T-cell (primary cell): Measurements from ENCODE around the gene LRP1-AS. TPM values are rescaled to one million over a fixed set of nuclear protein-coding genes. Genes with fewer than 3 reads are reported as not detected.

Source experiments
- ATAC-seq, 4 experiments: fragments of 200-7000 bp in 3 of 4; fragments of 150-1000 bp in 1 of 4; cut with Tn5 transposase; replicated peaks in 1 of 4; 1 replicate in 3 of 4; 2 replicates in 1 of 4; pipeline ENCODE4 v1.10.0; 2021; ENCODE audit warnings: moderate library complexity in 3 of 4, mild to moderate bottlenecking in 2 of 4, moderate number of reproducible peaks in 1 of 4
- CTCF ChIA-PET, 2 donors: fragments of 300-600 bp; sonication (Branson Sonifier 250); formaldehyde crosslinking; loops; one replicate each; lab custom pipeline; 2022; ENCODE audit warnings: antibody characterized with exemption in 2 of 2; lab: Charles Lee
- POLR2A ChIA-PET, 2 donors: fragments of 300-600 bp; sonication (Branson Sonifier 250); formaldehyde crosslinking; loops; one replicate each; lab custom pipeline; 2022; ENCODE audit warnings: antibody characterized with exemption in 2 of 2; lab: Charles Lee
- DNase-seq, 35 experiments: peaks; one replicate each; pipeline versions ENCODE4 v3.0.0 to v3.0.0-alpha.2; 2013 to 2023
- H3K27ac ChIP-seq: one replicate; pipeline ENCODE4 v1.5.1; 2013; ENCODE audit warnings: low read length
- H3K27me3 ChIP-seq, 2 experiments: replicated peaks in 1 of 2; 1 replicate in 1 of 2; 2 replicates in 1 of 2; pipeline versions ENCODE4 v1.6.1 to v1.7.0; 2013; ENCODE audit warnings: low read length in 1 of 2, mixed read lengths in 1 of 2; ENCODE audit not compliant: control insufficient read depth in 2 of 2, insufficient read depth in 2 of 2; ENCODE audit errors: extremely low read depth in 1 of 2
- H3K36me3 ChIP-seq, 2 donors: 1 replicate in 1 of 2; 2 replicates in 1 of 2; pipeline versions ENCODE4 v1.6.1 to v1.7.0; 2013; ENCODE audit warnings: low read length in 1 of 2; ENCODE audit not compliant: control insufficient read depth in 2 of 2, insufficient read depth in 1 of 2; ENCODE audit errors: extremely low read depth in 1 of 2
- H3K4me1 ChIP-seq, 2 experiments: 1 replicate in 1 of 2; 2 replicates in 1 of 2; pipeline versions ENCODE4 v1.6.1 to v1.7.0; 2013; ENCODE audit warnings: low read length in 2 of 2, mixed read lengths in 1 of 2; ENCODE audit not compliant: insufficient read depth in 2 of 2, control insufficient read depth in 1 of 2; ENCODE audit errors: extremely low read depth in 1 of 2
- H3K4me3 ChIP-seq, 2 donors: 1 replicate in 1 of 2; 2 replicates in 1 of 2; pipeline versions ENCODE4 v1.5.1 to v1.7.0; 2013; ENCODE audit warnings: mild to moderate bottlenecking in 2 of 2, low read length in 1 of 2, moderate library complexity in 1 of 2; ENCODE audit not compliant: control insufficient read depth in 1 of 2; ENCODE audit errors: extremely low read depth in 1 of 2
- H3K9me3 ChIP-seq: 2 replicates; pipeline ENCODE4 v1.7.0; 2013
- H3K27ac Mint-ChIP-seq, 2 donors: one replicate each; pipeline ENCODE4 v1.8.0; 2020 to 2021; ENCODE audit warnings: mild to moderate bottlenecking in 2 of 2, mixed read lengths in 2 of 2
- H3K27me3 Mint-ChIP-seq, 2 donors: one replicate each; pipeline ENCODE4 v1.8.0; 2021 to 2022; ENCODE audit warnings: mixed read lengths in 2 of 2
- H3K36me3 Mint-ChIP-seq: one replicate; pipeline ENCODE4 v1.8.0; 2021; ENCODE audit warnings: mixed read lengths
- H3K4me1 Mint-ChIP-seq, 3 donors: one replicate each; pipeline ENCODE4 v1.8.0; 2020 to 2022; ENCODE audit warnings: mixed read lengths in 3 of 3, mild to moderate bottlenecking in 1 of 3
- H3K4me3 Mint-ChIP-seq, 3 donors: one replicate each; pipeline ENCODE4 v1.8.0; 2020 to 2022; ENCODE audit warnings: mild to moderate bottlenecking in 3 of 3, mixed read lengths in 3 of 3, moderate library complexity in 3 of 3
- H3K9me3 Mint-ChIP-seq, 3 donors: one replicate each; pipeline ENCODE4 v1.8.0; 2020 to 2022; ENCODE audit warnings: mixed read lengths in 3 of 3
- WGBS: methylation state at CpG from one replicate; pipeline ENCODE4 v1.1.5; 2013; ENCODE audit warnings: missing lambda C conversion rate; ENCODE audit not compliant: insufficient coverage; 5-methylcytosine and 5-hydroxymethylcytosine counted together
- total RNA-seq, 35 experiments: library from RNA in 6 of 35; stranded (reverse) in 6 of 35; fragments of 120-200 nt in 1 of 35; gene quantifications; one replicate each; pipeline versions ENCODE4 v1.2.1 to v1.2.4 and lab custom pipeline; 2013 to 2026

LRP1-AS gene
- total RNA-seq, 5 donors from 2014 or later (not counting 1 experiment from before 2014, with no cell fraction given), result not detected

- DNase-seq (no peak), ATAC-seq (no peak)
- H3K4me1 ChIP-seq, result no peaks in the 10 kb centered on the region
- H3K4me3 ChIP-seq, result no peak overlapping the region
- Mint-ChIP-seq H3K27ac (no peak overlapping the region), H3K4me1 (no peaks in the 10 kb centered on the region), H3K9me3 (no peaks in the 10 kb centered on the region), H3K36me3 (peaks cover 11% of the 10 kb centered on the region), H3K27me3 (no peaks in the 10 kb centered on the region), H3K4me3 (no peak overlapping the region)
- no peaks in the 10 kb centered on the region for H3K9me3 ChIP-seq
- H3K27me3 ChIP-seq, result peaks cover 0 to 3% of the 10 kb centered on the region in 2 experiments
- ChIA-PET CTCF (interaction anchor here (0.5 to 0.7 kb wide), 2 partner anchors 9 to 101 kb away, joined by 4 to 9 read pairs; no protein-coding TSS in a partner anchor), POLR2A (no interaction called here)
- WGBS, result 72% methylated on average over 6 of the region's 13 CpGs
- no peaks in the 10 kb centered on the region for H3K36me3 ChIP-seq
- no peak overlapping the region for H3K27ac ChIP-seq
Measured at GRCh38 chr12:57149245-57149900, 2.0 kb upstream of the LRP1-AS start.

GRCh38 chr12:57148469-57149244 lies 1.2 kb upstream of the LRP1-AS start:
- Histone ChIP-seq H3K9me3 (no peaks in the 10 kb centered on the region), H3K4me3 (no peak overlapping the region), H3K4me1 (peaks cover 0 to under 1% of the 10 kb centered on the region in 2 experiments), H3K27me3 (peaks cover 0 to 4% of the 10 kb centered on the region in 2 experiments), H3K36me3 (no peaks in the 10 kb centered on the region), H3K27ac (no peak overlapping the region)
- no peak for ATAC-seq
- POLR2A ChIA-PET, result no interaction called here
- no peaks in the 10 kb centered on the region for H3K27me3 Mint-ChIP-seq
- no peak overlapping the region for H3K4me3 Mint-ChIP-seq
- H3K9me3 Mint-ChIP-seq, result no peaks in the 10 kb centered on the region
- no peak for DNase-seq
- H3K36me3 Mint-ChIP-seq, result peaks cover 11% of the 10 kb centered on the region
- H3K27ac Mint-ChIP-seq, result no peak overlapping the region
- CTCF ChIA-PET, result interaction anchor here in 1 of 2 donors (0.5 kb wide), 1 partner anchor 102 kb away, joined by 9 read pairs; no protein-coding TSS in a partner anchor
- peaks cover 0 to 2% (median 0%) of the 10 kb centered on the region in 3 donors for H3K4me1 Mint-ChIP-seq
- WGBS, result 92% methylated on average over 2 of the region's 4 CpGs

- H3K27me3 ChIP-seq, result peaks cover 0 to 9% of the 10 kb centered on the region in 2 experiments
- Mint-ChIP-seq H3K36me3 (peaks cover 11% of the 10 kb centered on the region), H3K9me3 (no peaks in the 10 kb centered on the region), H3K4me3 (no peak overlapping the region), H3K4me1 (peaks cover 7 to 8% (median 8%) of the 10 kb centered on the region in 3 donors), H3K27me3 (no peaks in the 10 kb centered on the region), H3K27ac (no peak overlapping the region)
- DNase-seq, result no peak
- POLR2A ChIA-PET, result no interaction called here
- no peak overlapping the region for H3K4me3 ChIP-seq
- no peaks in the 10 kb centered on the region for H3K36me3 ChIP-seq
- H3K27ac ChIP-seq, result no peak overlapping the region
- CTCF ChIA-PET, result interaction anchor here in 1 of 2 donors (0.5 kb wide), 1 partner anchor 118 kb away, joined by 5 read pairs; no protein-coding TSS in a partner anchor
- ATAC-seq, result no peak
- H3K9me3 ChIP-seq, result no peaks in the 10 kb centered on the region
- peaks cover 0 to 11% of the 10 kb centered on the region in 2 experiments for H3K4me1 ChIP-seq
- WGBS, result no CpG with 5 or more reads among the region's 2 CpGs
Measured at GRCh38 chr12:57146092-57146491, 1.3 kb downstream of the LRP1-AS start.

GRCh38 chr12:57145460-57146059 lies 1.9 kb downstream of the LRP1-AS start:
- H3K27ac ChIP-seq, result no peak overlapping the region
- ATAC-seq, result no peak
- peaks cover 11% of the 10 kb centered on the region for H3K36me3 Mint-ChIP-seq
- no peak overlapping the region for H3K27ac Mint-ChIP-seq
- no peaks in the 10 kb centered on the region for H3K9me3 ChIP-seq
- H3K27me3 Mint-ChIP-seq, result no peaks in the 10 kb centered on the region
- WGBS, result 83% methylated on average over 7 of the region's 10 CpGs
- H3K4me1 Mint-ChIP-seq, result peaks cover 7 to 8% (median 8%) of the 10 kb centered on the region in 3 donors
- ChIA-PET CTCF (interaction anchor here in 1 of 2 donors (0.5 kb wide), 1 partner anchor 117 kb away, joined by 5 read pairs; no protein-coding TSS in a partner anchor), POLR2A (no interaction called here)
- H3K4me3 Mint-ChIP-seq, result no peak overlapping the region
- no peaks in the 10 kb centered on the region for H3K36me3 ChIP-seq
- DNase-seq, result no peak
- no peaks in the 10 kb centered on the region for H3K9me3 Mint-ChIP-seq
- peaks cover 0 to 8% of the 10 kb centered on the region in 2 experiments for H3K27me3 ChIP-seq
- H3K4me1 ChIP-seq, result peaks cover 0 to 11% of the 10 kb centered on the region in 2 experiments
- no peak overlapping the region for H3K4me3 ChIP-seq

DNA sequence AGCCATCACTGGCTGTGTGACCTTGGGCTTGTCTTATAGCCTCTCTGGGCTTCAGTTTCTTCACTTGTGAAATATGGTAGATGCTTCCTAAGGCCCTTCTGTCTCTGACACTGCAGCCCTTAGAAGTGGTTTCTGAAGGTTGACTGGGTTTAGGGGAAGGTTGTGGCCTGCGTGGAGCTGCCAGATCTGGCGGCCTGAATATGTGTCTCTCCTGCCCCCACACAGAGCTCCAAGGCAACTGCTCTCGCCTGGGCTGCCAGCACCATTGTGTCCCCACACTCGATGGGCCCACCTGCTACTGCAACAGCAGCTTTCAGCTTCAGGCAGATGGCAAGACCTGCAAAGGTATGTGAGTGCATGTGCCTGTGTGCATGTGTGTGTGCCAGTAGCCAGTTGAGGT lies 4.0 kb downstream of the LRP1-AS start:
- Histone ChIP-seq H3K4me1 (peaks cover 0 to 11% of the 10 kb centered on the region in 2 experiments), H3K4me3 (no peak overlapping the region), H3K36me3 (no peaks in the 10 kb centered on the region), H3K27ac (no peak overlapping the region), H3K27me3 (peaks cover 0 to 5% of the 10 kb centered on the region in 2 experiments), H3K9me3 (no peaks in the 10 kb centered on the region)
- Mint-ChIP-seq H3K4me1 (peaks cover 7 to 8% (median 8%) of the 10 kb centered on the region in 3 donors), H3K27me3 (no peaks in the 10 kb centered on the region), H3K36me3 (peaks cover 11% of the 10 kb centered on the region), H3K27ac (no peak overlapping the region), H3K4me3 (no peak overlapping the region), H3K9me3 (no peaks in the 10 kb centered on the region)
- WGBS, result 40% methylated on average over 4 of the region's 4 CpGs
- POLR2A ChIA-PET, result no interaction called here
- DNase-seq (peak in 1 of 35 experiments; percentile 14), ATAC-seq (peak; percentile 61 to 86 (median 62))
- CTCF ChIA-PET, result interaction anchor here in 1 of 2 donors (0.6 kb wide), 1 partner anchor 16 kb away, joined by 4 read pairs; no protein-coding TSS in a partner anchor

DNA sequence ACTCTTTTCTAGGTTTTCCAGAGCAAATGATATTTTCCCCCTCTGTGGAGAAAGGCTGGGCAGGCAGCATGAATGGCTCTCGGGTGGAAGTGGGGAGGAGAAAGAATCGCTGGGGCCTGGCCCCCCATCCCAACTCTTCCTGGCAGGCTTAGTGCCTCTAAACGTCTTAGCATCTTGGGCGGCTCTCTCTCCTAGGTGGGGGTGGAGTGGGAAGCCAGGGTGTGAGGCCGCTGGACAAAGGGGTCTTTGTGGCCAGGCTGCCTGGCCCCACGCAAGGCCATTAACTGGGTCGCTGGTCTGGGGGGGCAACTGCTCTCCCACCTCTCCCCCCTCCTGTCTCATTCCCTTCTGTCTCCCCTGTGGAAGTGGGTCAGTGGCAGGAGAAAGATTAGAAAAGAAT lies 4.7 kb downstream of the LRP1-AS start:
- peaks cover 7 to 8% (median 8%) of the 10 kb centered on the region in 3 donors for H3K4me1 Mint-ChIP-seq
- H3K4me3 Mint-ChIP-seq, result no peak overlapping the region
- H3K36me3 Mint-ChIP-seq, result peaks cover 11% of the 10 kb centered on the region
- Histone ChIP-seq H3K36me3 (no peaks in the 10 kb centered on the region), H3K27me3 (peaks cover 0 to 5% of the 10 kb centered on the region in 2 experiments), H3K4me3 (no peak overlapping the region), H3K4me1 (peaks cover 0 to 11% of the 10 kb centered on the region in 2 experiments), H3K9me3 (no peaks in the 10 kb centered on the region), H3K27ac (no peak overlapping the region)
- no CpG with 5 or more reads among the region's 7 CpGs for WGBS
- POLR2A ChIA-PET, result no interaction called here
- H3K27ac Mint-ChIP-seq, result no peak overlapping the region
- ATAC-seq, result no peak
- CTCF ChIA-PET, result no interaction called here
- H3K9me3 Mint-ChIP-seq, result no peaks in the 10 kb centered on the region
- DNase-seq, result no peak
- no peaks in the 10 kb centered on the region for H3K27me3 Mint-ChIP-seq
